Kidney tubule cell (primary cell): Measurements from ENCODE around the gene PLEKHM3.
"Not testable (repeated sequence)": the region's sequence is repeated elsewhere in the genome, so short reads cannot be mapped to it uniquely, and the experiment has no call there.

Experiments used
- DNase-seq: peaks from one replicate; pipeline ENCODE4 v3.0.0-alpha.2; 2018; ENCODE audit warnings: low spot score

Gene PLEKHM3

GRCh38 chr2:207950761-207951114 lies 74.6 kb downstream of the PLEKHM3 start:
- DNase-seq, result no peak

GRCh38 chr2:207950063-207950760 lies 75.1 kb downstream of the PLEKHM3 start:
- DNase-seq, result no peak

- not testable (repeated sequence) for DNase-seq
Measured at GRCh38 chr2:207949245-207949644, 76.1 kb downstream of the PLEKHM3 start.

- DNase-seq, result no peak
Measured at GRCh38 chr2:207944979-207945600, 80.2 kb downstream of the PLEKHM3 start.

- no peak for DNase-seq
Measured at GRCh38 chr2:207944334-207944733, 81.0 kb downstream of the PLEKHM3 start.

GRCh38 chr2:207939342-207940108 lies 85.8 kb downstream of the PLEKHM3 start:
- DNase-seq, result peak; percentile 51

- DNase-seq, result no peak
Measured at GRCh38 chr2:207938886-207939285, 86.4 kb downstream of the PLEKHM3 start.

- DNase-seq, result no peak
Measured at GRCh38 chr2:207938415-207938814, 86.9 kb downstream of the PLEKHM3 start.

GRCh38 chr2:207937823-207938222 lies 87.5 kb downstream of the PLEKHM3 start:
- DNase-seq, result peak; percentile 41

GRCh38 chr2:207937253-207937652 lies 88.1 kb downstream of the PLEKHM3 start:
- peak; percentile 60 for DNase-seq

- no peak for DNase-seq
Measured at GRCh38 chr2:207936380-207936779, 88.9 kb downstream of the PLEKHM3 start.

- peak; percentile 41 for DNase-seq
Measured at GRCh38 chr2:207935991-207936370, 89.3 kb downstream of the PLEKHM3 start.

GRCh38 chr2:207935121-207935990 lies 90.0 kb downstream of the PLEKHM3 start:
- peak; percentile 21 for DNase-seq

GRCh38 chr2:207934720-207935119 lies 90.6 kb downstream of the PLEKHM3 start:
- no peak for DNase-seq

- no peak for DNase-seq
Measured at GRCh38 chr2:207933396-207934065, 91.8 kb downstream of the PLEKHM3 start.

- DNase-seq, result no peak
Measured at GRCh38 chr2:207932106-207932505, 93.2 kb downstream of the PLEKHM3 start.

GRCh38 chr2:207930747-207931146 lies 94.6 kb downstream of the PLEKHM3 start:
- peak; percentile 71 for DNase-seq

- DNase-seq, result no peak
Measured at GRCh38 chr2:207929923-207930322, 95.4 kb downstream of the PLEKHM3 start.

- no peak for DNase-seq
Measured at GRCh38 chr2:207928079-207928478, 97.2 kb downstream of the PLEKHM3 start.

- DNase-seq, result no peak
Measured at GRCh38 chr2:207926989-207927300, 98.4 kb downstream of the PLEKHM3 start.

GRCh38 chr2:207926133-207926988 lies 99.0 kb downstream of the PLEKHM3 start:
- DNase-seq, result peak; percentile 69
